HG02840 (cell line): ENCODE data around the gene HOXD10.

ENCODE experiments used
- ATAC-seq: cut with Tn5 transposase; IDR thresholded peaks from one replicate; pipeline ENCODE4 v1.9.1; 2021; ENCODE audit warnings: mild to moderate bottlenecking, moderate library complexity, moderate number of reproducible peaks; ENCODE audit not compliant: unreplicated experiment, low FRiP score

HOXD10 gene

GRCh38 chr2:176115883-176116813 lies at the start of gene HOXD10:
Gene HOXD10, plus strand, starts transcription at chr2:176116778. Its CDS starts 56 bp downstream, at chr2:176116834.
- no peak for ATAC-seq

DNA sequence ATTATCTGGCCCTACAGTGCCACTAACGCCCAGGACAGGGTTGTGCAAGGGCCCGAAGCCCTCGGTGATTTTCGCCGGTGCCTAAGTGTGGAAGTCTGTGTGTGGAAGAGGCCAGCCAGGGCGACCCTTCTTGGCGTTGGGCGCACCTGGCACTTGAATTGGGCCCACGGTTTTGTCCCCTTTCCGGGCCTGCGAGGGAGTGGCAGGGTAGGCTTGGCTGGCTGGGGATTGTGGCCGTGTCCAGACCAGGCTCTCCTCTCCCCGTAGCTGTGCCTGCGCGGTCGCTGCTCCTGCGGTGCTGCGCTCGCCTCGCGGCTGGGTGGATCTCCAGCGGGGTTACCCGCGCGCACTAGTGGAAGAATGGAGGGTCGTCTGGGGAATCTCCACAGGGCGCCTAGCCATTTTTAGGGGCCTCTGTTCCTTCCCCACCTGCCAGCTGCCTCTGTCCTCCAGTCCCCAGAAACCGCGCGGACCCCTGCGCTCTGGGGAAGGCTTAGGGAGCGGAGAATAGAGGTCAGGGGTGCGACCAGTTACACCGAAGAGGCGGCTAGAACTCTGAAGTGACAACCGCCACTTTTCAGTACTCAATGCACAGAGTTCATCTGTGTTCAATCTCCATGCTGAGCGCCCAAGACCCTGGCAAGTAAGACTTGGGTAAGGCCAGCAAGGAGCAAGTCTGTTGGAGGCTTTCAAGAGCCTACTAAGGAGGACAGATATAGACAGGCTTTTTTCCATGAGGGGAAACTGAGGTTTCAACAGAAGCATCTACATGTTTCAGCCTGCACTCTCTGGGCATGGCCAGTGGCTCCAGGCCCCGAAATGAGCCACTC lies 48.8 kb upstream of the HOXD10 start:
- no peak for ATAC-seq

- ATAC-seq, result no peak
Measured at GRCh38 chr2:176068419-176068832, 48.2 kb upstream of the HOXD10 start.

DNA sequence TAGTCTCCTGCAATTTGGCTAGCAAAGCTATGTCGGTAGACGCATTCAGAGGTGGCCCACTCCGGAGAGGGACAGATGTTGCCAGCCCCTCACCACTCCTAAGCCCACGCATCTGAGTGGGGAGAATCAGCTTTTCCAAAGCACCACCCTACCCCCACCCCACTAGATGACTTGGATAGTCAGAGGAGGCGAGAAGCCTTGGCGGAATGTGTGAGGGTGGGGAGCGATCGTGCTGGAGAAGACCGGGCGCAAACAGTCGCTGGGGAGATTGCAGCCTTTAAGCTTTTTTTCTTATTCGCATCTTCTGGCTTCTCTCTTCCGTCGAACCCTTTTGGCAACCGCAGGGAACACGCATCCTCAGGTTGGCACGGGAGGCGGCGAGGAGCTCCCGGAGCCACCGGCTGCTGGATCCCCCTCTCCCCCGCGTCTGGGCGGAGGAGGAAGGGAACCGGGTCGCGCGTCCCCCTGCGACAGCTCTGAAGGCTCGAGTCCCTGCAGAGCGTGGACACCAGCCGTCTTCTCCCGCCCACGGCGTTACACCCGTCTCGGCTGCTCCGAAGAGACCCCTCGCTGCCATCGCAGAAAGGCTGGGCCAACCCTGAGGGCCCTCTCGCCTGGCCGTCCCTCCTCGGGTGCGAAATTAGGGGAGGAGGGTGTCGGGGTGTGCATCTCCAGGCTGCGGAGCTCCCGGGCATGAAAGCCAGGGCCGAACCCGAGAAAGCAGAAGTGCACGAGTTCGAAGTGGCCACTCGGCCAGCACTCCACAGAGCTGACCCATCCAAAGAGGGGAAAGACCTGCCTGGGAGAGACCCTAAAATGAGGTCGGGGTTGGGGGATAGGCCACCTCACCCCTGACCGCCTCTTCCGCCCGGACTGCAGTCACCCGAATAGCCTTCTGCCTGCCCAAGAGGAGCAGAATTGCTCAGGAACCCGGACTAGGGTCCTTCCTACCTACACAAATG lies 45.0 kb upstream of the HOXD10 start:
- no peak for ATAC-seq

- no peak for ATAC-seq
Measured at GRCh38 chr2:176072292-176072669, 44.3 kb upstream of the HOXD10 start.

DNA sequence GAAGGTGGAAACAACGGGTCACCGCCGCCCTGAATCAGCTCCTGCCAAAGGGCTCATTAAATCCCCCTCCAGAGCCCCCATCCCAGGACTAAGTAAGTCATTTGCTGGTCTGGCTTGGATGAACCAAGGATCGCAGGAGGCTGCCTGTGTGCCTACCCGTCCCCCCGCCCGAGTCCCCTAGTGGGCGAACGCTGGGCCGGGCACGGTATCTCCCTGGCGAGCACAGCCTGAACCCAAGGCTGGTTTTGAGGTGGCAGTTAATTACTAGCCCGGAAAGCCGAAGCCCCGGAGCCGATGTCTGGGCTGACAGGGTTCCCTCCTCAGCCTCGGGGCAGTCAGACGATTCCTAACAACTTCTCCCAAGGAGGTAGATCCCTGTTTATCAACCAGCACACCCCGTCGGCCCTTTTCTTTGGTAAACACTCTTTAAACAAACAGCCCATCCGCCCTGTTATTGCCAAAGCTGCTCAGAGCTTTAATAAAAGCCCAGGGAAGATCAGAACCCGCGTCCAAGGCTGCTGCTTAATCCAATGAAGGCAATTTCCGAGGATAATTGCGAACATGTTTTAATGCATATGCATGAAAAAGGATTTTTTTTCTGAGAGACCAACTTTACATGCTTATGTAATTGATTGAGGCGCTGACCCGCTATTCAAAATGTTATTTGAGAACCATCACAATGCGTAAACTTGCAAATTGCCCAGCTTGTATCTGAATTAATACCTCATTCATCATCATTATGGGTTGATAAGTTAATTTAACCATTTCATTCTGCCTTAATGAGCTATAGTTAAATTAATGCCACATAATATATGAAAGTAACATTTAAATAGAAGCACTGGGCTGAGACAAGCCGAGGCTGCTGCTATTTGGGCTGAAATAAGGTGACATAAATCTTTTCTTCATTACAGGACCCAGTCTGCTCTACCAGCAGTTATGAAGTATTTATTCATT lies 43.4 kb upstream of the HOXD10 start:
- ATAC-seq, result no peak

DNA sequence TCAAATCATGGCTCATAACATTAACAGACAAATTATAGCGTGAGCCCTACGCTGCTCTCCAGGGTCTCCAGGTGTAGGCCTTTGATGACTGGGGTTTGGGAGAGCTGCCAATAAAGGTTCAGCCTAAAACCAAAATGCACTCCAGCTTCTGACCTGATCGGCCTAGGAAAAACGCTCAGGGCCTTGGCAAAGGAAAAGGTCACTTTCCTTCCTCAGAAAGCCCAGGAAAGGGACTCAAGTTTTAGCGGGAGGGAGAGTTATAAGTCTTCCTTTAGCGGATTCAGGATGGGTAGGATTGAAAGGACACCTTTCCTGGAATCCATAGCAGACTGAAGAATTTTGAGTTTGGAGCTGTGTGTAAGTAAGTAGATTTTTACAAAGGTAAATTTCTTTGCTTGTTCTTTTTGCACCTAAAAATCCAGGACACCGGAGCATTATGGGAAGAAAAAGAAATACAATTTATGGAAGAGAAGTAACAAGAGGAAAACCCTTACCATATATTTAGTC lies 41.6 kb upstream of the HOXD10 start:
- ATAC-seq, result no peak

DNA sequence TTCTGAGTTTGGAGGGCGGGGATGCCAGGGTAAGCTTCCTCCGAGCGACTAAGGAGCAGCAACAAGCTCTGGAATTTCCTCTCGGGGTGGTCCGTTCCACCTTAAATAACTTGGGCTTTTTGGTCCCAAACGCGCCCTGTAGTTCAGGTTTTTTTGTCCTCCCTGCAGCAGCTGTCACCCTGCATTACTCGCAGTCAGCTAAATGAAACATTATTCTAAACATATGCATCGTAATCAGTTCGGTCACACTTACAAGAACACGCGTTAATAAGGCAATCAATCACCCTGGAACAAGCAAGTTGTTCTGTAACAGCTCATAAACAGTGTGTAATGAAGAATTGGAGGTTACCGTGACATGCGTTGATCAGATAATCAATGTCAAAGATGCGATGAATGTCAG lies 41.1 kb upstream of the HOXD10 start:
- ATAC-seq, result no peak

DNA sequence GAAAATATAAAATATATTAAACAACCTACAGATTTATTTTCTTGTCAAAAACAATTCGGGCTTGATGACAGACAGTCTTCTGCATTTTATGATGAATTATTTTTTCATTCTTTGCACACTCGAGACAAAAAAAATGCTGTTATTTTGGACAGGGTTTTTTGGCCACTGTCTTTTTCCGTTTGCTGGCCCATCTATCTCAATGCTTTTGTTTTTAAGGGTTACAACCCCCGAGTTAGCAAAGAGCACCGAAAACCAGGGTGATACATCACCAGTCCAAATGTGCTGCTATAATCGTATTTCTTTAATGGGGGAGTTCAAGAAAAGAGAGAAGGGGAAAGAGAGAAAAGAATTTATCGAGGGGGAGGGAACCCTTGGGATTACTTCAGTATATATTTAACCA lies 40.5 kb upstream of the HOXD10 start:
- no peak for ATAC-seq

- no peak for ATAC-seq
Measured at GRCh38 chr2:176076796-176077195, 39.8 kb upstream of the HOXD10 start.

- no peak for ATAC-seq
Measured at GRCh38 chr2:176078541-176079284, 37.9 kb upstream of the HOXD10 start.

GRCh38 chr2:176079285-176079830 lies 37.2 kb upstream of the HOXD10 start:
- no peak for ATAC-seq

DNA sequence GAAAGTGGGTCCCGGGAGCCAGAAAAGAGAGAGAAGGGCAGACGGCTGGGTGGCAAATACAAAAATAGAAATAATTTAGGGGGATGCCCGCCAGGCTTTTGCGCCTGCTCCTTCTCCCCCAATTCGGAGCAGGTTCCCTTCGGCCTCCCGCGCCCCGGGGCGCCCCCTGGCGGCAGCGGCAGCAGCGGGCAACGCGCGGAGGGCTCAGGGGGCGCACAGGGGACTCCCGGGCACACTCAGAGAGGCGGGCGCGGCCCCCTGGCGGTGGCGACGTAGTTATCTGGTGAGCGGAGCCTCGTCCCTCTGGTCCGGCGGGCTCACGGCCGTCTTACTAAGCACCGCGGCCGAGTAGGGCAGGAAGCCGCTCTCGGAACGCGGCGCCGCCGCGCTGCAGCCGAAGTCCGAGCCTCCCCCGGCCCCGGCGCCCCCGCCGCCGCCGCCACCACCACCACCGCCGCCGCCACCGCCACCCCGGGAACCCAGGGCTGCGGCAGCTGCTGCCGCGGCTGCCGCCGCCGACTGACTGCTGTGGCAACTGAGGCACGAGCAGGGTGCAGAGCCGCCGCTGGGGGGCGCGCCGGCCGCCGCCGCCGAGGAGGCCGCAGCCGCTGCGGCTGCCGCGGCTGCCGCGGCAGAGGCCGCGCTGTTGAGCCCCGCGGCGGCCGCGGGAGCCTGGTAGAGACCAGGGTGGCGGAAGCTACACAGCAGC lies 36.6 kb upstream of the HOXD10 start:
- ATAC-seq, result no peak

DNA sequence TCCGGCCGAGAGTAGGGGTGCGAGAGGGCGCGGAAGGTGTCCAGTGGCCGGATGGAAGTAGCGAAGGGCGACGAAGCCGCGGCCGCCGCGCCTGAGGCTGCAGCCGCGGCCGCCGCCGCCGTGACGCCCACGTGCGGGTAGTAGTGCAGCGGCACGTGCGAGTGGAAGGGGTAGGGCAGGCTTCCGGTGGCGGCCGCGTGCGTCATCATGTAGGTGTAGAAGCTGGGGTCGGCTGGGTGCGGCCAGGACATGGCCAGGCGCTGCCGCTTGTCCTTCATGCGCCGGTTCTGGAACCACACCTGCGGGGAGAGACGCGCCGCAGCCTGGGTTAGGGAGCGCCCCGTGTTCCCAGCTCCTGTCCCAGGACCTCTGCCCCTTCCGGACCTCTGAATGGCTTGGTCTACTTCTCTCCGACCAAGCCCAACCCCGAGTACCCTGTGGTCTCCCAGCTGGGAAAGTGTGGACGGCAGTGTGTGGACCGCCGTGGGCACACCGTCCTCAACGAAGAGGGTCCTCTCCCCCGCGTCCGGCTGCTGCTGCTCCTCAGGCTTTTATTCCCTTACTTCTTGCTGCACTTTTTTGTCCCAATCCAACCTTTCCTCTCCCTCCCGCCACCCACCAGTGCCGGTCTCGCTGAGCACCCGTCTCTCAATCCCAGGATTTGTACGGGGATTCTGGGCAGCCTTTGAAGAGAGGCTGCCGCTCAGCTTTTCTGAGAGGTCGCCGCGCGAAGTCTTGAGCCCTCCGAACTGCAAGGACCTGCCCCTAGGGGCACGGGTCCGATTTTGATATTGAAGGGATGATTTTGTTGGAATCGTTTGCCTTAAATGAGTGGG lies 35.8 kb upstream of the HOXD10 start:
- no peak for ATAC-seq

GRCh38 chr2:176081376-176081836 lies 35.2 kb upstream of the HOXD10 start:
- ATAC-seq, result no peak

DNA sequence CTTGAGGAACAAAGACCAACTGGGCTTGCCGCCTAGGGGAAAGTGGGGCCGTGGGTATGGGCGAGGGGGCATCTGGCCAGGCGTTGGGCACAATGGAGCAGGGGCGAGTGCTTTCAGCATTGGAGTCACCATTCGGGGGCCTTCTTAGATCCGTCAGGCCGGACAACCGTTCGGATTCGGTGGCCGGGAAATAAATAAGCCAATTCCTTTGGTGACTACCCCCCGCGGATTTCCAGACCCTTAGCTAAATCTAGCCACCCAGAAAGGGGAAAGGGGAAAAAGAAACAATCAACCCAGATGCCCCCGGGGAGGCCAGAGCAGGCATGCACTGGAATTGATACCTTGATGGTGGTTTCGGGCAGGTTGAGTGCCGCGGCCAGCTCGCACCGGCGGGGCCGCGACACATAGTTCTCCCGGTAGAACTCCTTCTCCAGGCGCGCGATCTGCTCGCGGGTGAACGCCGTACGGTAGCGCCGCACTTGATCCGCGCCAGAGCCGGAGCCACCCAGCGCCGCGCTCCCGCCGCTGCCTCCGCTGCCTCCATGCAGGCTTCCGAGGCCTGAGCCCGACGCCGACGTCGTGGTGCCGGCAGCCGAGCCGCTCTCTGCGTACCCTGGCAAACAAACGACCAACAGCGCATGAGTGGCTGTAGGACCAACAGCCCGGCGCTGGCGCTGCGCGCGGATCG lies 34.6 kb upstream of the HOXD10 start:
- no peak for ATAC-seq
